ENCODE measurements around the gene ILF3. TPM values are rescaled to one million over a fixed set of nuclear protein-coding genes. Genes with fewer than 3 reads are reported as not detected.
A peak's percentile ranks its signal among the peaks of the same experiment; 100 is the strongest.

ILF3 gene
- total and polyA plus RNA-seq, 3 donors from 2014 or later = 246 to 263 (median 253) TPM

DNA sequence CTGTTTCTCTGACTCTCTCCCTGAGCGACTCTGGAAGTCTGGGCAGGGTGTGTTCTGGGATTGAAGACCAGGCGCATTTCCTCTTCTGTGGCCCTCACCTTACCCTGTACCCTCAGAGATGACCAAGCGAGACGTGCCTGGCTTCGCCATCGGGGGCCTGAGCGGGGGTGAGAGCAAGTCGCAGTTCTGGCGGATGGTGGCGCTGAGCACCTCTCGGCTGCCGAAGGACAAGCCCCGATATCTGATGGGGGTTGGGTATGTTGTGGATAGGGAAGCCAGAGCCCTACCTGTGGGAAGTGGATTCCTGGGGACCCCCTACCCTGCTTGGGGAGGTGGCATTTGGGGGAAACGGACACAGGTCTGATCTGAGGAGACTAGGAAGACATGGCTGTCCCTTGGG lies 57.9 kb downstream of the ILF3 start:
- TF ChIP-seq, protein P1, sequence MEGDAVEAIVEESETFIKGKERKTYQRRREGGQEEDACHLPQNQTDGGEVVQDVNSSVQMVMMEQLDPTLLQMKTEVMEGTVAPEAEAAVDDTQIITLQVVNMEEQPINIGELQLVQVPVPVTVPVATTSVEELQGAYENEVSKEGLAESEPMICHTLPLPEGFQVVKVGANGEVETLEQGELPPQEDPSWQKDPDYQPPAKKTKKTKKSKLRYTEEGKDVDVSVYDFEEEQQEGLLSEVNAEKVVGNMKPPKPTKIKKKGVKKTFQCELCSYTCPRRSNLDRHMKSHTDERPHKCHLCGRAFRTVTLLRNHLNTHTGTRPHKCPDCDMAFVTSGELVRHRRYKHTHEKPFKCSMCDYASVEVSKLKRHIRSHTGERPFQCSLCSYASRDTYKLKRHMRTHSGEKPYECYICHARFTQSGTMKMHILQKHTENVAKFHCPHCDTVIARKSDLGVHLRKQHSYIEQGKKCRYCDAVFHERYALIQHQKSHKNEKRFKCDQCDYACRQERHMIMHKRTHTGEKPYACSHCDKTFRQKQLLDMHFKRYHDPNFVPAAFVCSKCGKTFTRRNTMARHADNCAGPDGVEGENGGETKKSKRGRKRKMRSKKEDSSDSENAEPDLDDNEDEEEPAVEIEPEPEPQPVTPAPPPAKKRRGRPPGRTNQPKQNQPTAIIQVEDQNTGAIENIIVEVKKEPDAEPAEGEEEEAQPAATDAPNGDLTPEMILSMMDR (IDR thresholded peaks at IDR 0.05) = no peak
- no peak for TF ChIP-seq POLR2A (IDR thresholded peaks at IDR 0.05)
- Histone ChIP-seq H3K36me3 (ENCODE audit: low read depth, missing control alignments) (no peaks in the 10 kb centered on the region), H3K4me3 (no peak overlapping the region), H3K27ac (no peak overlapping the region), H3K4me1 (peaks cover 3% of the 10 kb centered on the region), H3K9me3 (no peaks in the 10 kb centered on the region), H3K27me3 (no peaks in the 10 kb centered on the region)
- intact Hi-C loops (cut with DNase I; ENCODE audit: low total_unique reads) = no loop called here
- DNase-seq = no peak
- WGBS, 2 donors = 70 to 86% methylated on average over 14 of the region's 14 CpGs

DNA sequence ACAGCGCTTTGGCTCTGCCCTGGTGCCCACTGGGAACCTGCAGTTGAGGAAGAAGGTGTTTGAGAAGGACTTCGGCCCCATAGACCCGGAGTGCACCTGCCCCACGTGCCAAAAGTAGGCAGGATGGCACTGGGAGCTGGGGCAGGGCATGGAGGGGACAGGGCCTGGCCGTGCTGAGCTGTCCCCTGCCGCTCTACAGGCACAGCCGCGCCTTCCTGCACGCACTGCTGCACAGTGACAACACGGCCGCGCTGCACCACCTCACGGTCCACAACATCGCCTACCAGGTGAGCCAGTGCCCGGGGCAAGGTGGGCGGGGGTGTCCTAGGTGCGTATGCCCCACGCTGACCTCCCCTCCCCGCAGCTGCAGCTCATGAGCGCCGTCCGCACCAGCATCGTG lies 58.6 kb downstream of the ILF3 start:
- Histone ChIP-seq H3K36me3 (ENCODE audit: low read depth, missing control alignments) (no peaks in the 10 kb centered on the region), H3K27me3 (no peaks in the 10 kb centered on the region), H3K4me3 (no peak overlapping the region), H3K27ac (no peak overlapping the region), H3K4me1 (peaks cover 3% of the 10 kb centered on the region), H3K9me3 (no peaks in the 10 kb centered on the region)
- no peak for DNase-seq
- intact Hi-C loops (cut with DNase I; ENCODE audit: low total_unique reads) = no loop called here
- WGBS, 2 donors = 69 to 84% methylated on average over 15 to 20 of the region's 23 CpGs
- no peak for TF ChIP-seq POLR2A (IDR thresholded peaks at IDR 0.05)
- TF ChIP-seq, protein P1 (IDR thresholded peaks at IDR 0.05) = no peak

DNA sequence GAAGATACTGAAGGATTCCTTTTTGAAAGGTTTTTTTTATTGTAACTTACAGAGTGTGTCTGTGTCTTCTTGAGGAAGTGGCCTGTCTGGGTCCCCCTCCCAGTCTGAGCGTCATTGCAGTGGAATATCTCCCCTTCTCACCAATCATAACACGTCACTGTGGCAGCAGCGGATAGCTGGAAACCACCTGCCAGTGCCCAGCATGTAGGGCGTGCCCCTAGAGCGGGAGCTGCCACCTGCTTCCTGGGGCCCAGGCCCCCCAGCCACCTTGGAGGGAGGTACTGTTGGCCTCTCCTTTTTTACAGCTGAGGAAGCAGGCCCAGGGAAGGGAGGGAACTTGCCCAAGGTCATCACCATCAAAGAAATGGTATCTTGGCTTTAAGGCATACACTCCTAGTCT lies 59.2 kb downstream of the ILF3 start:
- no peak overlapping the region for H3K4me3 ChIP-seq
- intact Hi-C loops (cut with DNase I; ENCODE audit: low total_unique reads) = no loop called here
- no peaks in the 10 kb centered on the region for H3K9me3 ChIP-seq
- DNase-seq = no peak
- TF ChIP-seq POLR2A (IDR thresholded peaks at IDR 0.05) = no peak
- TF ChIP-seq, protein P1 (IDR thresholded peaks at IDR 0.05) = no peak
- no peak overlapping the region for H3K27ac ChIP-seq
- 59 to 69% methylated on average over 2 to 5 of the region's 5 CpGs for WGBS, 2 donors
- no peaks in the 10 kb centered on the region for H3K27me3 ChIP-seq
- no peaks in the 10 kb centered on the region for H3K36me3 ChIP-seq (ENCODE audit: low read depth, missing control alignments)
- peaks cover 3% of the 10 kb centered on the region for H3K4me1 ChIP-seq

DNA sequence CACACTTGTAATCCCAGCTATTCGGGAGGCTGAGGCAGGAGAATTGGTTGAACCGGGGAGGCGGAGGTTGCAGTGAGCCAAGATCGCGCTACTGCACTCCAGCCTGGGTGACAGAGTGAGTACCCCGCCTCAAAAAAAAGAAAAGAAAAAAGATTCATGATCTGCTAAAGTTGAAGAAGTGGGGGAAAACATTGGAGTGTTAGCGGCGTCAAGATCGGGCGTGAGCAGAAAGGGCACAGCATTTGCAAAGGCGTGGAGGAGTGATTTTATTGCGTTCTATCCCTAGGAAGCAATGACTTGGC lies 62.9 kb downstream of the ILF3 start:
- TF ChIP-seq, protein P1 (IDR thresholded peaks at IDR 0.05) = no peak
- TF ChIP-seq POLR2A (IDR thresholded peaks at IDR 0.05) = no peak
- H3K27me3 ChIP-seq = no peaks in the 10 kb centered on the region
- WGBS, 2 donors = 15 to 17% methylated on average over 12 of the region's 12 CpGs
- DNase-seq = no peak
- H3K4me3 ChIP-seq = peak overlapping the region in 1 of 2 donors; percentile 16
- peaks cover 23% of the 10 kb centered on the region for H3K4me1 ChIP-seq
- no peaks in the 10 kb centered on the region for H3K9me3 ChIP-seq
- no peak overlapping the region for H3K27ac ChIP-seq
- H3K36me3 ChIP-seq (ENCODE audit: low read depth, missing control alignments) = no peaks in the 10 kb centered on the region
- intact Hi-C loops (cut with DNase I; ENCODE audit: low total_unique reads) = loop anchor here (5.0 kb wide), 2 partner anchors 50 to 145 kb away; no protein-coding TSS in a partner anchor

DNA sequence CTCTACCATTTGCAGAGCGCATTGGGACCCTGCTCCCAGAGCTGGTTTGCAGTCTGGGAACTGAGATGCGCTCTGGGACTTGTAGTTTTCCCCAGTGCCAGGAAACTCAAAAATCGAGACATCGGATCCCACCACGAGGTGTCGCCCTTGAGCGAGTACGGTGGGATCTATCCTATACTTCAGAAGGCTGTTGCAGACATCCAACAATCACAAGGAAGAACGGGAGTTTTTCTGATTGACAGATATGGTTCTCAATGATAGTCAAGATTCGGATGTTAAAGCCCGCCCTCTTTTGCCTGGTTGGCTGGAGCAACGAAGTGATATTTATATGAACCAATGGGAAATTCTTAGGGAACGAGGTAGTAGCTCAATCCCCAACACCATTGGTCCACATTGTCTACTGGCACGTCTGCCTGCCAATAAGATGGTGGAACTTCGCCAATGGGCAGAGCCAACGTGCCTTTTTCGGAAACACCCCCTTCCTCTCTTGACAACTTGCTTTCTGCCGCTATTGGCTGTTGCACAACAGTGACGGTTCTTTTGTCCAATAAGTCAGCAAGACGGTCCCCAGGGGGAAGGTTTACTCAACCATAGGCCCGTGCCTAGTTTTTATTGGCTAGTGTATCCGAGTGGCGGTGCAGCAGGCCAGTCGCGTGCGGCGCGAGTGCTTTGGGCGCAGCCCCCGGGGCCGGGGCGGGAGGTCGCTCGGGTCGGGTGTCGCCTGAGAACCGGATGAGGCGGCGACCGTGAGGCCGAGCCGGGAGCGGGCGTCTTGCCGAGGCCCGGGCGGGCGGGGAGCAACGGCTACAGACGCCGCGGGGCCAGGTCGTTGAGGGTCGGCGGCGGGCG lies 63.4 kb downstream of the ILF3 start, which contains the start of gene DNM2:
TSS of gene DNM2 (plus strand) at position 724 of the 849 bp plus-strand sequence. CDS start 164 bp downstream, outside the sequence.
- WGBS, 2 donors = 0% methylated on average over 11 to 45 of the region's 57 CpGs
- Histone ChIP-seq H3K4me1 (peaks cover 23% of the 10 kb centered on the region), H3K27ac (peak within 1 kb of the TSS; percentile 84 to 94), H3K9me3 (no peaks in the 10 kb centered on the region), H3K27me3 (no peaks in the 10 kb centered on the region), H3K4me3 (peak within 1 kb of the TSS; percentile 93 to 100), H3K36me3 (ENCODE audit: low read depth, missing control alignments) (no peaks in the 10 kb centered on the region)
- TF ChIP-seq, protein P1 (IDR thresholded peaks at IDR 0.05) = peak; percentile 77 to 97 (median 94)
- no peak for TF ChIP-seq POLR2A (IDR thresholded peaks at IDR 0.05)
- intact Hi-C loops (cut with DNase I; ENCODE audit: low total_unique reads) = loop anchor here (5.0 kb wide), 2 partner anchors 50 to 145 kb away; no protein-coding TSS in a partner anchor
- peak; percentile 99 for DNase-seq
